ENCODE results near the gene SF3A2.

DNA sequence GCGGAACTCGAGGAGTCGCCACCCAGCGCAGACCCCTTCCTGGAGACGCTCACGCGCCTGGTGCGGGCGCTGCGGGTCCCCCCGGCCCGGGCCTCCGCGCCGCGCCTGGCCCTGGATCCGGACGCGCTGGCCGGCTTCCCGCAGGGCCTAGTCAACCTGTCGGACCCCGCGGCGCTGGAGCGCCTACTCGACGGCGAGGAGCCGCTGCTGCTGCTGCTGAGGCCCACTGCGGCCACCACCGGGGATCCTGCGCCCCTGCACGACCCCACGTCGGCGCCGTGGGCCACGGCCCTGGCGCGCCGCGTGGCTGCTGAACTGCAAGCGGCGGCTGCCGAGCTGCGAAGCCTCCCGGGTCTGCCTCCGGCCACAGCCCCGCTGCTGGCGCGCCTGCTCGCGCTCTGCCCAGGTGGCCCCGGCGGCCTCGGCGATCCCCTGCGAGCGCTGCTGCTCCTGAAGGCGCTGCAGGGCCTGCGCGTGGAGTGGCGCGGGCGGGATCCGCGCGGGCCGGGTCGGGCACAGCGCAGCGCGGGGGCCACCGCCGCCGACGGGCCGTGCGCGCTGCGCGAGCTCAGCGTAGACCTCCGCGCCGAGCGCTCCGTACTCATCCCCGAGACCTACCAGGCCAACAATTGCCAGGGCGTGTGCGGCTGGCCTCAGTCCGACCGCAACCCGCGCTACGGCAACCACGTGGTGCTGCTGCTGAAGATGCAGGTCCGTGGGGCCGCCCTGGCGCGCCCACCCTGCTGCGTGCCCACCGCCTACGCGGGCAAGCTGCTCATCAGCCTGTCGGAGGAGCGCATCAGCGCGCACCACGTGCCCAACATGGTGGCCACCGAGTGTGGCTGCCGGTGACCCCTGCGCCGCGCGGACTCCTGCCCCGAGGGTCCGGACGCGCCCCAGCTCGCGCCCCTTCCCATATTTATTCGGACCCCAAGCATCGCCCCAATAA, 14.8 kb downstream of the SF3A2 start:
- TF ChIP-seq POLR2A (IDR thresholded peaks at IDR 0.05) (no peak), EP300 (IDR thresholded peaks at IDR 0.05) (no peak), POLR2AphosphoS5 (IDR thresholded peaks at IDR 0.05) (no peak)
- TF ChIP-seq, protein P1, sequence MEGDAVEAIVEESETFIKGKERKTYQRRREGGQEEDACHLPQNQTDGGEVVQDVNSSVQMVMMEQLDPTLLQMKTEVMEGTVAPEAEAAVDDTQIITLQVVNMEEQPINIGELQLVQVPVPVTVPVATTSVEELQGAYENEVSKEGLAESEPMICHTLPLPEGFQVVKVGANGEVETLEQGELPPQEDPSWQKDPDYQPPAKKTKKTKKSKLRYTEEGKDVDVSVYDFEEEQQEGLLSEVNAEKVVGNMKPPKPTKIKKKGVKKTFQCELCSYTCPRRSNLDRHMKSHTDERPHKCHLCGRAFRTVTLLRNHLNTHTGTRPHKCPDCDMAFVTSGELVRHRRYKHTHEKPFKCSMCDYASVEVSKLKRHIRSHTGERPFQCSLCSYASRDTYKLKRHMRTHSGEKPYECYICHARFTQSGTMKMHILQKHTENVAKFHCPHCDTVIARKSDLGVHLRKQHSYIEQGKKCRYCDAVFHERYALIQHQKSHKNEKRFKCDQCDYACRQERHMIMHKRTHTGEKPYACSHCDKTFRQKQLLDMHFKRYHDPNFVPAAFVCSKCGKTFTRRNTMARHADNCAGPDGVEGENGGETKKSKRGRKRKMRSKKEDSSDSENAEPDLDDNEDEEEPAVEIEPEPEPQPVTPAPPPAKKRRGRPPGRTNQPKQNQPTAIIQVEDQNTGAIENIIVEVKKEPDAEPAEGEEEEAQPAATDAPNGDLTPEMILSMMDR (IDR thresholded peaks at IDR 0.05): no peak

Data from sigmoid colon (tissue), 4 donors.